Neural cell (in vitro differentiated cells): ENCODE data around the gene HRC. TPM values are rescaled to one million over a fixed set of nuclear protein-coding genes. Genes with fewer than 3 reads are reported as not detected.

Experiments used
- H2AFZ ChIP-seq: fragments of 200-600, 300-800 bp; sonication (generic), shearing (Covaris generic); 2 replicates; pipeline ENCODE4 v1.6.0; 2014; ENCODE audit warnings: low read depth, mild to moderate bottlenecking, antibody characterized with exemption, low read length, moderate library complexity
- H3F3A ChIP-seq: fragments of 200-600 bp; shearing (Covaris generic); 2 replicates; pipeline ENCODE4 v1.6.1; 2016; ENCODE audit warnings: mild to moderate bottlenecking, moderate library complexity, mixed read lengths, antibody characterized with exemption, low read length; ENCODE audit not compliant: insufficient read depth, poor library complexity, severe bottlenecking
- H3K27ac ChIP-seq: fragments of 200-600, 300-800 bp; sonication (generic), shearing (Covaris generic); 2 replicates; pipeline ENCODE4 v1.5.1; 2014; ENCODE audit warnings: mild to moderate bottlenecking, low read length, moderate library complexity
- H3K27me3 ChIP-seq: fragments of 300-800, 200-600 bp; sonication (generic), shearing (Covaris generic); 2 replicates; pipeline ENCODE4 v1.6.0; 2014; ENCODE audit warnings: mild to moderate bottlenecking, low read depth, low read length, moderate library complexity; ENCODE audit not compliant: insufficient read depth
- H3K36me3 ChIP-seq: fragments of 300-800, 200-600 bp; sonication (generic), shearing (Covaris generic); 2 replicates; pipeline ENCODE4 v1.5.1; 2014; ENCODE audit warnings: mild to moderate bottlenecking, antibody characterized with exemption, low read length, moderate library complexity; ENCODE audit not compliant: insufficient read depth
- H3K4me2 ChIP-seq: fragments of 300-800, 200-600 bp; sonication (generic), shearing (Covaris generic); 2 replicates; pipeline ENCODE4 v1.6.0; 2014; ENCODE audit warnings: mild to moderate bottlenecking, low read length
- H3K4me3 ChIP-seq: fragments of 300-800, 200-600 bp; sonication (generic), shearing (Covaris generic); 2 replicates; pipeline ENCODE4 v1.5.1; 2014; ENCODE audit warnings: mild to moderate bottlenecking, low read length, moderate library complexity
- H3K79me2 ChIP-seq: fragments of 200-600 bp; shearing (Covaris generic); replicated peaks from 2 replicates; pipeline ENCODE4 v1.6.0; 2014; ENCODE audit warnings: mild to moderate bottlenecking, low read length, moderate library complexity; ENCODE audit not compliant: insufficient read depth
- H3K9ac ChIP-seq: fragments of 300-800, 200-600 bp; sonication (generic), shearing (Covaris generic); 2 replicates; pipeline ENCODE4 v1.6.1; 2016; ENCODE audit warnings: mild to moderate bottlenecking, low read length, mixed read lengths
- H3K9me2 ChIP-seq: fragments of 200-600 bp; shearing (Covaris generic); 2 replicates; pipeline ENCODE4 v1.6.1; 2016; ENCODE audit warnings: mild to moderate bottlenecking, low read length, mixed read lengths; ENCODE audit not compliant: insufficient read depth
- H3K9me3 ChIP-seq: fragments of 200-600, 300-800 bp; sonication (generic), shearing (Covaris generic); 2 replicates; pipeline ENCODE4 v1.6.1; 2016; ENCODE audit warnings: mild to moderate bottlenecking, mixed run types, low read length, moderate library complexity, mixed read lengths
- H4K20me1 ChIP-seq: fragments of 200-600 bp; shearing (Covaris generic); 2 replicates; pipeline ENCODE4 v1.6.1; 2016; ENCODE audit warnings: mild to moderate bottlenecking, mixed run types; ENCODE audit not compliant: insufficient read depth
- EP300 ChIP-seq: fragments of 450-650 bp; conservative IDR thresholded peaks from 2 replicates; pipeline ENCODE4 v1.6.1; 2014; ENCODE audit warnings: antibody characterized with exemption, mild to moderate bottlenecking, moderate library complexity; ENCODE audit not compliant: poor library complexity, severe bottlenecking
- EZH2 ChIP-seq: fragments of 200-600, 300-800 bp; shearing (Covaris generic), sonication (generic); IDR thresholded peaks from 2 replicates; pipeline ENCODE4 v1.6.1; 2014; ENCODE audit warnings: antibody characterized with exemption, low read length, borderline replicate concordance, mild to moderate bottlenecking; ENCODE audit not compliant: insufficient read depth, poor library complexity, severe bottlenecking
- MXI1 ChIP-seq: fragments of 450-650 bp; conservative IDR thresholded peaks from 2 replicates; pipeline ENCODE4 v1.6.1; 2014; ENCODE audit warnings: antibody characterized with exemption, mild to moderate bottlenecking; ENCODE audit not compliant: poor library complexity, severe bottlenecking
- SMC3 ChIP-seq: fragments of 450-650 bp; conservative IDR thresholded peaks from 2 replicates; pipeline ENCODE4 v1.6.1; 2014; ENCODE audit warnings: antibody characterized with exemption, mild to moderate bottlenecking, moderate library complexity; ENCODE audit not compliant: poor library complexity
- TAF1 ChIP-seq: IDR thresholded peaks from 2 replicates; pipeline ENCODE4 v1.6.1; 2012; ENCODE audit warnings: low read depth
- polyA minus RNA-seq: library from RNA; depleted of rRNA, polyadenylated mRNA; stranded (reverse); fragments of >200 nt; gene quantifications from 2 replicates; pipeline ENCODE4 v1.2.3, GENCODE V29; 2014
- polyA plus RNA-seq: library from polyadenylated mRNA; depleted of rRNA; stranded (reverse); fragments of >200 nt; gene quantifications from 2 replicates; pipeline ENCODE4 v1.2.3, GENCODE V29; 2014
- TF ChIP-seq, protein P1 (sequence below): fragments of 450-650 bp; IDR thresholded peaks from 2 replicates; pipeline ENCODE4 v1.5.1; 2014; ENCODE audit warnings: antibody characterized with exemption, mild to moderate bottlenecking, moderate library complexity; ENCODE audit not compliant: poor library complexity, severe bottlenecking
- TF ChIP-seq, protein P2 (sequence below): IDR thresholded peaks from 2 replicates; pipeline ENCODE4 v1.6.1; 2012; ENCODE audit warnings: borderline replicate concordance

The HRC gene, protein sequence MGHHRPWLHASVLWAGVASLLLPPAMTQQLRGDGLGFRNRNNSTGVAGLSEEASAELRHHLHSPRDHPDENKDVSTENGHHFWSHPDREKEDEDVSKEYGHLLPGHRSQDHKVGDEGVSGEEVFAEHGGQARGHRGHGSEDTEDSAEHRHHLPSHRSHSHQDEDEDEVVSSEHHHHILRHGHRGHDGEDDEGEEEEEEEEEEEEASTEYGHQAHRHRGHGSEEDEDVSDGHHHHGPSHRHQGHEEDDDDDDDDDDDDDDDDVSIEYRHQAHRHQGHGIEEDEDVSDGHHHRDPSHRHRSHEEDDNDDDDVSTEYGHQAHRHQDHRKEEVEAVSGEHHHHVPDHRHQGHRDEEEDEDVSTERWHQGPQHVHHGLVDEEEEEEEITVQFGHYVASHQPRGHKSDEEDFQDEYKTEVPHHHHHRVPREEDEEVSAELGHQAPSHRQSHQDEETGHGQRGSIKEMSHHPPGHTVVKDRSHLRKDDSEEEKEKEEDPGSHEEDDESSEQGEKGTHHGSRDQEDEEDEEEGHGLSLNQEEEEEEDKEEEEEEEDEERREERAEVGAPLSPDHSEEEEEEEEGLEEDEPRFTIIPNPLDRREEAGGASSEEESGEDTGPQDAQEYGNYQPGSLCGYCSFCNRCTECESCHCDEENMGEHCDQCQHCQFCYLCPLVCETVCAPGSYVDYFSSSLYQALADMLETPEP
- polyA plus RNA-seq = 1.0 TPM in 1 of 2 replicates, not detected in the other
- 1.9 TPM in 1 of 2 replicates, not detected in the other for polyA minus RNA-seq

DNA sequence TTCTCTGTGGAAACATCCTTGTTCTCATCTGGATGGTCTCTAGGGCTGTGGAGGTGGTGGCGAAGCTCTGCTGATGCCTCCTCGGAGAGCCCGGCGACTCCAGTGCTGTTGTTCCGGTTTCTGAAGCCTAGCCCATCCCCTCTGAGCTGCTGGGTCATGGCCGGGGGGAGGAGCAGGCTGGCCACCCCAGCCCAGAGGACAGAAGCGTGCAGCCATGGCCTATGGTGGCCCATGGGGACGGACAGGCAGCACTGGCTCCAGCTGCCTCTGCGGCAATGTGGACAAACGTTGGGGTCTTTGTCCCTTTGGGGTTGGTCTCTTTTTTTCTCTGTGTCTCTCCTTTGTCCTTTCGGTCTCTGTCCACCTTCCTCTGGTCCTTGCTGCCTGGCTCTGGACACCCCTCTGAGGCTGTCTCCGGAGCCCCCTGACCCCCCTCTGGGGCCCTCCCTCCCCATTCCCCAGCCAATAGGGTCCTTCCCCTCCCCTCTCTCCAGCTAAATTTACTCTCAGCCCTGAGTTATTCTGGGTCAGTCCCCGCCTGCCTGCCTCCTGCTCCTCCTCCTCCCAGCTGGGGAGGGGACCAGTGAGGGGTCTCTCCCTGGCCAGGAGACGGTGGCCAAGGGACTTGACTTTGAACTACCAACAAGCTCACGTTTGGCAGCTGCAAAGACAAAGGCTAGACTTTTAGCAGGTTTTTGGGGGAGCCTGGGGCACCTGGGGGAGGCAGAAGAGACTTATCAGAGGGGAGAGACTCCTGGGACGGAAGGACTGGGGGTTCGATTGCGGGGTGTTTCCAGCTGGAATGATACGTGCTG lies at the start of gene HRC:
Gene HRC (minus strand): TSS at position 392 of the 815 bp plus-strand sequence. CDS start 159 bp downstream, at position 233.
- no peaks in the 10 kb centered on the region for H4K20me1 ChIP-seq
- H3K9me3 ChIP-seq = no peaks in the 10 kb centered on the region
- H3K4me3 ChIP-seq = no peak within 1 kb of the TSS
- no peaks in the 10 kb centered on the region for H3K27me3 ChIP-seq
- H3K79me2 ChIP-seq = no peaks in the 10 kb centered on the region
- H3K4me2 ChIP-seq = no peak within 1 kb of the TSS
- no peak for TF ChIP-seq TAF1
- no peak within 1 kb of the TSS for H2AFZ ChIP-seq
- no peaks in the 10 kb centered on the region for H3K9me2 ChIP-seq
- no peak within 1 kb of the TSS for H3K27ac ChIP-seq
- no peaks in the 10 kb centered on the region for H3F3A ChIP-seq
- no peak within 1 kb of the TSS for H3K9ac ChIP-seq
- H3K36me3 ChIP-seq = no peaks in the 10 kb centered on the region

DNA sequence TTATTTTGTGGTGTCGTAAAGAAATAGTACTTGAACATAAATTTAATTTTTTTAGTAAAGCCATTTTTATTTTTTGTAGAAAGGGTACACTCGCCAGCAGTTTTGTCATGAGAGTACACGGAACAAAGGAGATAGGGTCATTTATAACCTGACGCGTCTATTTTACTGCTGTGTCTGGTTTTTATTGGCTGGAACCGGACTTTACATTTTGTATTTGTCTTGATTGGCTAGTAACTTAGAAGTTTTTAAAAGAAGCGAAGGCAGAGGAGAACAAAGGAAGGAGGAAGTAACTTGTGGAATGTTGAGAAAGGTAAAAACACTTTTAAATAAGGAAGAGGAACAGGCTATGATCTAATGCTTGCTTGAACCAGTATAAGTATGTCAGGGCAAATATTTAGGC lies 45.8 kb upstream of the HRC start:
- Histone ChIP-seq H3K27ac (no peak overlapping the region), H4K20me1 (no peaks in the 10 kb centered on the region), H3K4me3 (no peak overlapping the region), H3K9me2 (no peaks in the 10 kb centered on the region), H3K36me3 (no peaks in the 10 kb centered on the region), H2AFZ (no peak overlapping the region), H3K9ac (no peak overlapping the region), H3K79me2 (no peaks in the 10 kb centered on the region), H3K27me3 (no peaks in the 10 kb centered on the region), H3F3A (no peaks in the 10 kb centered on the region), H3K4me2 (no peak overlapping the region), H3K9me3 (no peaks in the 10 kb centered on the region)
- TF ChIP-seq, protein P1, sequence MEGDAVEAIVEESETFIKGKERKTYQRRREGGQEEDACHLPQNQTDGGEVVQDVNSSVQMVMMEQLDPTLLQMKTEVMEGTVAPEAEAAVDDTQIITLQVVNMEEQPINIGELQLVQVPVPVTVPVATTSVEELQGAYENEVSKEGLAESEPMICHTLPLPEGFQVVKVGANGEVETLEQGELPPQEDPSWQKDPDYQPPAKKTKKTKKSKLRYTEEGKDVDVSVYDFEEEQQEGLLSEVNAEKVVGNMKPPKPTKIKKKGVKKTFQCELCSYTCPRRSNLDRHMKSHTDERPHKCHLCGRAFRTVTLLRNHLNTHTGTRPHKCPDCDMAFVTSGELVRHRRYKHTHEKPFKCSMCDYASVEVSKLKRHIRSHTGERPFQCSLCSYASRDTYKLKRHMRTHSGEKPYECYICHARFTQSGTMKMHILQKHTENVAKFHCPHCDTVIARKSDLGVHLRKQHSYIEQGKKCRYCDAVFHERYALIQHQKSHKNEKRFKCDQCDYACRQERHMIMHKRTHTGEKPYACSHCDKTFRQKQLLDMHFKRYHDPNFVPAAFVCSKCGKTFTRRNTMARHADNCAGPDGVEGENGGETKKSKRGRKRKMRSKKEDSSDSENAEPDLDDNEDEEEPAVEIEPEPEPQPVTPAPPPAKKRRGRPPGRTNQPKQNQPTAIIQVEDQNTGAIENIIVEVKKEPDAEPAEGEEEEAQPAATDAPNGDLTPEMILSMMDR = no peak
- TF ChIP-seq SMC3 (no peak), TAF1 (no peak), EZH2 (no peak), EP300 (no peak), MXI1 (no peak)
- TF ChIP-seq, protein P2, sequence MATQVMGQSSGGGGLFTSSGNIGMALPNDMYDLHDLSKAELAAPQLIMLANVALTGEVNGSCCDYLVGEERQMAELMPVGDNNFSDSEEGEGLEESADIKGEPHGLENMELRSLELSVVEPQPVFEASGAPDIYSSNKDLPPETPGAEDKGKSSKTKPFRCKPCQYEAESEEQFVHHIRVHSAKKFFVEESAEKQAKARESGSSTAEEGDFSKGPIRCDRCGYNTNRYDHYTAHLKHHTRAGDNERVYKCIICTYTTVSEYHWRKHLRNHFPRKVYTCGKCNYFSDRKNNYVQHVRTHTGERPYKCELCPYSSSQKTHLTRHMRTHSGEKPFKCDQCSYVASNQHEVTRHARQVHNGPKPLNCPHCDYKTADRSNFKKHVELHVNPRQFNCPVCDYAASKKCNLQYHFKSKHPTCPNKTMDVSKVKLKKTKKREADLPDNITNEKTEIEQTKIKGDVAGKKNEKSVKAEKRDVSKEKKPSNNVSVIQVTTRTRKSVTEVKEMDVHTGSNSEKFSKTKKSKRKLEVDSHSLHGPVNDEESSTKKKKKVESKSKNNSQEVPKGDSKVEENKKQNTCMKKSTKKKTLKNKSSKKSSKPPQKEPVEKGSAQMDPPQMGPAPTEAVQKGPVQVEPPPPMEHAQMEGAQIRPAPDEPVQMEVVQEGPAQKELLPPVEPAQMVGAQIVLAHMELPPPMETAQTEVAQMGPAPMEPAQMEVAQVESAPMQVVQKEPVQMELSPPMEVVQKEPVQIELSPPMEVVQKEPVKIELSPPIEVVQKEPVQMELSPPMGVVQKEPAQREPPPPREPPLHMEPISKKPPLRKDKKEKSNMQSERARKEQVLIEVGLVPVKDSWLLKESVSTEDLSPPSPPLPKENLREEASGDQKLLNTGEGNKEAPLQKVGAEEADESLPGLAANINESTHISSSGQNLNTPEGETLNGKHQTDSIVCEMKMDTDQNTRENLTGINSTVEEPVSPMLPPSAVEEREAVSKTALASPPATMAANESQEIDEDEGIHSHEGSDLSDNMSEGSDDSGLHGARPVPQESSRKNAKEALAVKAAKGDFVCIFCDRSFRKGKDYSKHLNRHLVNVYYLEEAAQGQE = no peak
